ENCODE data around the gene PTK7.
A peak's percentile ranks its signal among the peaks of the same experiment; 100 is the strongest.

The PTK7 gene

DNA sequence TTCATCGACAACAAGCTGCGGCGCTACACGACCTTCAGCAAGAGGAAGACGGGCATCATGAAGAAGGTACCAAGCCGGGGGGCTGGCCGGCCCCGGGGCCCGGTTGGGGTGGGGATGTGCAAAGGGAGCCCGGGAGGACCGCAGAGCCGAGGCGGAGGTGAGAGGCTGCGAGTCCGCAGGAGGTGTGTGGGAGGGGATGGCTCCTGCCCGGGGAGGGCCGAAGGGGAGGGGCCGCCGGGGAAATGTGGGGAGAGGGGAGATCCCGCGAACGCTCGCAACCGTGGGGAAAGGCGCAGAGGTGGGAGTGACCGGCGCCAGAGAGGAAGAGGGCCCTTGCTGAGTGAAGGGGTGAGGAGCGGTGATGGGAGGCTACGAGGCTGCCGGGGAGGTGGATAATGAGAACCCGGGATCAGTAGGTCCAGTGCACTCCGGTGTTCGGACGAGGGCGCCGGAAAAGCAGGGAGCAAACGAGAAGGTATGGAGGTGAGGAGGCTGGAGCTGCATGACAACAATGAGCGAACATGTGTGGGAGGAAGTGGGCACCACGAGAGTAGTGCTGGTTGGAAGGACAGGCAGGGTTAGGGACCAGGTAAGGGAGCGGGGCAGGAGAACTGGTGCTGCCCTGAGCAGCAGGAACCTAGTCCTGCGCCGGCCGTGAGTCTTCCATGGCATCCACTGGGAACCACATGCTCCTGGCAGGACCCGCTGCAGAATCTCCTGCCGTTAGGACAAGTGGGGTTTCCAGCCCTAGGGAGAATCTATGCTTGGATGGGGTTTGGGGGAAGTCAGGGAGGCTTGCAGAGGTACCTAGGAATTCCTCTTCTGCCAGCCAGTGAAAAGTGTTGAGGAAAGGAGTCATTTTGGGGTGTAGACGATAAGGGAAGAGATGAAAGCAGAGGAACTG lies 96.2 kb downstream of the PTK7 start:
- ATAC-seq (ENCODE audit: low read depth) (peak; percentile 1; the same call in 1 of the 3 replicates), DNase-seq (ENCODE audit: low spot score) (no peak)
- H3K27ac ChIP-seq (ENCODE audit: poor library complexity, severe bottlenecking), result peak overlapping the region; percentile 68
- no peaks in the 10 kb centered on the region for H3K27me3 ChIP-seq (ENCODE audit: insufficient read depth, poor library complexity, severe bottlenecking)
- peaks cover 16% of the 10 kb centered on the region for H3K4me1 ChIP-seq (ENCODE audit: insufficient read depth, poor library complexity, severe bottlenecking)
- TF ChIP-seq, protein P1, sequence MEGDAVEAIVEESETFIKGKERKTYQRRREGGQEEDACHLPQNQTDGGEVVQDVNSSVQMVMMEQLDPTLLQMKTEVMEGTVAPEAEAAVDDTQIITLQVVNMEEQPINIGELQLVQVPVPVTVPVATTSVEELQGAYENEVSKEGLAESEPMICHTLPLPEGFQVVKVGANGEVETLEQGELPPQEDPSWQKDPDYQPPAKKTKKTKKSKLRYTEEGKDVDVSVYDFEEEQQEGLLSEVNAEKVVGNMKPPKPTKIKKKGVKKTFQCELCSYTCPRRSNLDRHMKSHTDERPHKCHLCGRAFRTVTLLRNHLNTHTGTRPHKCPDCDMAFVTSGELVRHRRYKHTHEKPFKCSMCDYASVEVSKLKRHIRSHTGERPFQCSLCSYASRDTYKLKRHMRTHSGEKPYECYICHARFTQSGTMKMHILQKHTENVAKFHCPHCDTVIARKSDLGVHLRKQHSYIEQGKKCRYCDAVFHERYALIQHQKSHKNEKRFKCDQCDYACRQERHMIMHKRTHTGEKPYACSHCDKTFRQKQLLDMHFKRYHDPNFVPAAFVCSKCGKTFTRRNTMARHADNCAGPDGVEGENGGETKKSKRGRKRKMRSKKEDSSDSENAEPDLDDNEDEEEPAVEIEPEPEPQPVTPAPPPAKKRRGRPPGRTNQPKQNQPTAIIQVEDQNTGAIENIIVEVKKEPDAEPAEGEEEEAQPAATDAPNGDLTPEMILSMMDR (IDR thresholded peaks at IDR 0.05; ENCODE audit: poor library complexity, severe bottlenecking), result no peak
- H3K9me3 ChIP-seq (ENCODE audit: severe bottlenecking), result no peaks in the 10 kb centered on the region
- H3K36me3 ChIP-seq (ENCODE audit: low read depth), result peaks cover 31% of the 10 kb centered on the region
- H3K4me3 ChIP-seq (ENCODE audit: severe bottlenecking), result peak overlapping the region; percentile 98

DNA sequence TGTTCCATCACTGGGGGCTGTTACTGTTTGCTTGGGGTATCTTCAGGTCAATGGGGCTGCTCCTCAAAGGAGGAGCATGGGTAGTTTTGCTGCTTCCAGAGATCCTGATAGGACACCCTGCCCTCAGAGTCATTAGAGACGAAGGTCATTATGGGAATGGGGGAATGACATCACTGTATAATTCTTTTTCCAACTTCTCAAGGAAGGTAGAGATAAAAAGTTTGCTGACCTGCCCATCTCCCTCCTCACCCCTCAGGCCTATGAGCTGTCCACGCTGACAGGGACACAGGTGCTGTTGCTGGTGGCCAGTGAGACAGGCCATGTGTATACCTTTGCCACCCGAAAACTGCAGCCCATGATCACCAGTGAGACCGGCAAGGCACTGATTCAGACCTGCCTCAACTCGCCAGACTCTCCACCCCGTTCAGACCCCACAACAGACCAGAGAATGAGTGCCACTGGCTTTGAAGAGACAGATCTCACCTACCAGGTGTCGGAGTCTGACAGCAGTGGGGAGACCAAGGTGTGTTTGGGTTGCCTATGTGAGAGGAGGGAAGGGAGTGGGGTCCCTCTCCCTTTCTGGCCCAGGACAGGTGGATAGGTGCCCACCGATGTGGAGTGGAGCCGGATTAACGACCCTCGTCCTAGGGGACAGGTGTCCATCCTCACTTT lies 97.6 kb downstream of the PTK7 start:
- Histone ChIP-seq H3K27ac (ENCODE audit: poor library complexity, severe bottlenecking) (peak overlapping the region; percentile 68), H3K36me3 (ENCODE audit: low read depth) (peaks cover 41% of the 10 kb centered on the region), H3K27me3 (ENCODE audit: insufficient read depth, poor library complexity, severe bottlenecking) (no peaks in the 10 kb centered on the region), H3K9me3 (ENCODE audit: severe bottlenecking) (no peaks in the 10 kb centered on the region), H3K4me1 (ENCODE audit: insufficient read depth, poor library complexity, severe bottlenecking) (peaks cover 16% of the 10 kb centered on the region), H3K4me3 (ENCODE audit: severe bottlenecking) (peak overlapping the region; percentile 18)
- no peak for DNase-seq (ENCODE audit: low spot score)
- ATAC-seq (ENCODE audit: low read depth), result no peak; the same call in 2 of the 3 replicates
- TF ChIP-seq, protein P1 (IDR thresholded peaks at IDR 0.05; ENCODE audit: poor library complexity, severe bottlenecking), result no peak

DNA sequence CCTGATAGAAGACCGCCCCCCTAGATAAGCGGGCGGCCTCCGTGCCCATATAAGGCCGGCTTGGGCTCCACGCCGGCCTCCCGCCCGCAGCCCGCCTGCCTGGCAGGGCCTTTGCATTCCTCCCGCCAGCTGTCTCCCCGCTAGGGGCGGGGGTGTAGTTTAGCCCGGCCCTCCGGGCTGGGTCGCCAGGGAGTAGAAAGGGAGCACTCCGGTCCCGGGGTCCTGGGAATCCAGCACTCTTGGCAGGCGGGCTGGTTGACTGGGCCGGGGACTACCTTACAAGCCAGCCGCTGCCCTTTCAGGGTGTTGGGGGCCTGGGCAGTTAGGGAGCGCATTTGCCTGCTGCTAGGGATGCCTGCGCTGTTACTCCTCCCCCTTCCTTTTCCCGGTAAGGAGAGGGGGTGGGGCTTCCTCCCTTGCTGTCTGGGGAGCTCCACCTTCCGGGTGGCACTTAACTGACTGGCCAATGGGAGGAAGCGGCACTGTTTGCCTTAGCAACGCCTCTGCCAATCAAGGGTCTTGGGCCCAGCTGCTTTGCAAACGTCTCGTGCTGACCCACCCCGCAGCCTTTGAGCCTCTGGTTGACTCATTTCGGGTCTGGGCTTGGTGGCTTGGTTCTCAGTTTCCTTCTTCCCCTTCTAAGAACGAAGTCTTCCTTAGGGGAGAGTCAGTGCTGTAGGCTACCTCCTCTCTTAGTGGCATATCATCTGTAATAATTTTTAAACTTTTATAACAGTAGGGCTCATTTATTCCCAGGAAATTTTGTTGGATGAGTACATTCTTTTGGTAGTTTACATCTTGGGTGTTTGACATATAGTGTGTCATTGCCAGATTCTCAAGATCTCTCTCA lies 98.4 kb downstream of the PTK7 start:
- TF ChIP-seq, protein P1 (IDR thresholded peaks at IDR 0.05; ENCODE audit: poor library complexity, severe bottlenecking), result no peak
- H3K4me3 ChIP-seq (ENCODE audit: severe bottlenecking), result peak overlapping the region; percentile 18
- H3K27ac ChIP-seq (ENCODE audit: poor library complexity, severe bottlenecking), result peak overlapping the region; percentile 68
- no peaks in the 10 kb centered on the region for H3K27me3 ChIP-seq (ENCODE audit: insufficient read depth, poor library complexity, severe bottlenecking)
- peaks cover 16% of the 10 kb centered on the region for H3K4me1 ChIP-seq (ENCODE audit: insufficient read depth, poor library complexity, severe bottlenecking)
- peaks cover 49% of the 10 kb centered on the region for H3K36me3 ChIP-seq (ENCODE audit: low read depth)
- H3K9me3 ChIP-seq (ENCODE audit: severe bottlenecking), result no peaks in the 10 kb centered on the region
- DNase-seq (ENCODE audit: low spot score) (peak; percentile 98), ATAC-seq (ENCODE audit: low read depth) (peak; percentile 66)

GRCh38 chr6:43175676-43176422 lies 99.7 kb downstream of the PTK7 start:
- H3K9me3 ChIP-seq (ENCODE audit: severe bottlenecking), result no peaks in the 10 kb centered on the region
- H3K27ac ChIP-seq (ENCODE audit: poor library complexity, severe bottlenecking), result no peak overlapping the region
- ATAC-seq (ENCODE audit: low read depth) (no peak), DNase-seq (ENCODE audit: low spot score) (no peak)
- no peak overlapping the region for H3K4me3 ChIP-seq (ENCODE audit: severe bottlenecking)
- peaks cover 16% of the 10 kb centered on the region for H3K4me1 ChIP-seq (ENCODE audit: insufficient read depth, poor library complexity, severe bottlenecking)
- H3K27me3 ChIP-seq (ENCODE audit: insufficient read depth, poor library complexity, severe bottlenecking), result no peaks in the 10 kb centered on the region
- peaks cover 51% of the 10 kb centered on the region for H3K36me3 ChIP-seq (ENCODE audit: low read depth)
- TF ChIP-seq, protein P1 (IDR thresholded peaks at IDR 0.05; ENCODE audit: poor library complexity, severe bottlenecking), result no peak

All from RWPE2 (cell line).